Amniotic epithelial cell (primary cell): ENCODE measurements around the gene CDH22.

ENCODE experiments used
- DNase-seq: peaks from one replicate; pipeline ENCODE4 v3.0.0-alpha.2; 2010; ENCODE audit warnings: low read depth

CDH22 gene

DNA sequence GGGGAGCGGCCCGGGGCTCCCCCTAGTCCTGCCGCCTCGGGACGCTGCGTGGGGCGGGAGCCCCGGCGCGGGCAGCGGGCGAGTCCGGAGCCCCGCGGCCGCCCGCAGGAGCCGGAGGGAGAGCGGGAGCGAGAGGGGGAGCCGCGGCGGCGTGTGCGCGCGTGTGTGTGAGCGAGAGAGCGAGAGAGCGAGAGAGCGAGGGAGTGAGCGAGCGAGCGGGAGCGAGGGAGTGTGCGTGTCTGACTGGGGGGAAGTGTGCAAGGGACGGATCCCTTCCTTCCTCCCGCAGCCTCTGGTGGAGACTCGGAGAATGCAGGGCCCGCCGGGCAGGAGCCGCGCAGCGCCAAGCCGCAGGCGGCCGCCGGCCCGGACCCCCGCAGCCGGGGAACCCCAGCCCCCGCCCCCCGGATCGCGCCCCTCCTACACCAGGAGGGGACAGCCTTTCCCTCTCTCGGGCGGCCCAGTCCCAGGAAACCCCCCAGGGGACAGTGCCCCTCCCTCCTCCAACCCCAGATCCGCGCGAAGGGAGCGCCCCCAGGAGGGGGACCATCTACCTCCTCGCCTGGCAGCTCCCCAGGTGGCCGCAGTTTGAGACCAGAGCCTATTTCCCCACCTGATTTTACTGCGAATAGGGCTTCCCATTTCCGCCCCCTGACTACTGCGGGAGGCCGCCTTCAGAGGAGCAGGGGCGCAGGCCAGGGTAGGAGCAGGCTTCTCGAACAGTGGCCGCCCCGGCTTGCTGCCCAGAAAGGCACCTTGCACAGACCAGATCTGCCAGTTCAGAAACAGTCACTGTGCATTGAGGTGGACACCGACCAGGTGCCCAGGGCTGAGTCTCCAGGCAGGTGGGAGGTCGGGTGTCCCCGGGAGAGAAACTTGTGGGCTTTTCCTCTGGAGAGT, at the start of gene CDH22:
TSS of gene CDH22 (minus strand) at position 241 of the 900 bp plus-strand sequence. CDS start 57,204 bp downstream, outside the sequence.
- peak; percentile 24 for DNase-seq

GRCh38 chr20:46357030-46357514, 48.8 kb upstream of the CDH22 start:
- no peak for DNase-seq

GRCh38 chr20:46356195-46357029, 48.1 kb upstream of the CDH22 start:
- DNase-seq: no peak

DNA sequence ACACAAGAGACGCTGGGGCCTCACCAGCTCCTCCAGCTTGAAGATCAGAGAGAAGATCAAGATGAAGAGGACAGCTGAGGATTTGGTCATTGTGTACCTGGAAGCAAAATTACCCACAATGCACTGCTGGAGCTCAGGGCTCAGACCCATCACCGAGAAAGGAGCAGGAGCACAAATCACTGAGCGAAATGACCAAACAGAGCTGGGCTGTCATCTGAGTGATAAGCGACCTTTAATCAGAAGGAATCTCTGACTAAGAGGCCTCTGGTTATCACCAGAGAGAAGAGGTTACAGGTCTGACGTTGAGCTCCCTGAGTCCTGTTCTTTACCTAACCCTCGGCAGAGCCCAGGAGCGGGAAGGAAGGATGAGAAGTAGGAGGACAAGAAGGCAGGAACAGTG, 47.5 kb upstream of the CDH22 start:
- no peak for DNase-seq

DNA sequence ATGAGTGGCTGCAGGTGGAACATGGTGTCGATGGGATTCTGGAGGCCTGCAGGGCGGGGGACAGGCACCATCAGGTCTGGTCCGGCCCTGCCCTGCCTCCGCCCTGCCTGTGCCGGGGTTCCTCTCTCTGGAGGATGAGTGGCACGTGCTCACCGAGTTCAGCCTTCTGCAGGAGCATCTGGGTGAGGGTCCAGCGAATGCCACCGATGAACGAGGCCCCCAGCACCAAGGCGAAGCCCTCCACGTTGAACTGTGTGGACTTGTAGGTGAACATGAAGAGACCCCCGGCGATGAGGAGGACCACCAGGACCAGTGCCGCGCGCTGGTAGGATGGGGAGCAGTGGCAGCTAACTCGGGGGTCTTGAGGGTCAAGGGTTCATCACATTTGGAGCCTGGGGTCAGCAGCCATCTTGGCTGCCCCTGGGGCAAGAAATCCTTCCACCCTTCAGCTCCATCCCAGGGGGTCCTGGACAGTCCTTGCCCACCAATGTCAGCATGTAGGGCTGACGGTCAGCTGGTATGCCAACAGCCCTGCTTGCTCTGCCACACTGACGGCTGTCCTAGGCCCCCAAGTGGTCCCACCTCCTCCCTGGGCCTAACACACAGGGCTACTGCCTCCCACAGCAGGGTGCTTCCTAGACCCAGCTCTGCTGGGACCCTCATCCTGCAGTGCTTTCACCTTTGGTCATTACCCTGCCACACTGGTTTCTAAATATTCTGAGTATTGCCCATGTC, 46.8 kb upstream of the CDH22 start:
- DNase-seq: no peak

DNA sequence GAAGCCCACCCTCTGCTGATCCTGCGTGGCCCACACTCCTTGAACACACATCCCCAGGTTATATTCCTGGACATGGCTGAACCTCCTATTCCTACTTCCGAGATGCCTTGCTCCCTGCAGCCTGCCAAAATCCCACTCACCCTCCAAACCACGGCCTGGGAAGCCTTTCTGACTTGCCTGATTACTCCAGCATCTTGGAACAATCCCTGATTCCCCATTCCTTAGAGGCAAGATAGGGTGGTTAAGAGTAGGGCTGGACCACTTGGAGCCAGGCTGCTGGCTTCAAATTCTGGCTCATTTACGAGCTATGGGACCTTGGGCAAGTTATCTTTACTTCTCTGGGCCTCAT, 45.9 kb upstream of the CDH22 start:
- no peak for DNase-seq

- no peak for DNase-seq
These were observed 45.4 kb upstream of the CDH22 start for GRCh38 chr20:46353500-46354206.

DNA sequence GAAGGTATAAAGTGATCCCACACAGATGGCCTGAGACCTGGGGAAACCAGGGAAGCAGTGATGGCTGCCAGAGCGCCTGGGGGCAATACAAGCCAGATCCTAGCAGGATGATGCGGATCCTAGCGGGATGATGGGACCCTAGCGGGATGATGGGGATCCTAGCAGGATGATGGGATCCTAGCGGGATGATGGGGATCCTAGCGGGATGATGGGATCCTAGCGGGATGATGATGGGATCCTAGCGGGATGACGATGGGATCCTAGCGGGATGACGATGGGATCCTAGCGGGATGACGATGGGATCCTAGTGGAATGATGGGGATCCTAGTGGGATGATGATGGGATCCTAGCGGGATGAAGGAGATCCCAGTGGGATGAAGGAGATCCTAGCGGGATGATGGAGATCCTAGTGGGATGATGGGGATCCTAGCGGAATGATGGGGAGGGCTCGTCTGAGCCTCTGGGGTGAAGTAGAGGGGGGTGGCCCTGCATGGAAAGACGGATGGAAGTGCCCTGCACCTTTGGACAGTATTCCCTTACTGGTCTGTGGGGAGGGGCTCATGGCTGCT, 44.2 kb upstream of the CDH22 start:
- no peak for DNase-seq

- no peak for DNase-seq
These were observed 43.2 kb upstream of the CDH22 start for GRCh38 chr20:46351357-46352058.

GRCh38 chr20:46350986-46351267, 42.6 kb upstream of the CDH22 start:
- no peak for DNase-seq

GRCh38 chr20:46350201-46350985, 42.1 kb upstream of the CDH22 start:
- DNase-seq: peak; percentile 84

- no peak for DNase-seq
These were observed 41.4 kb upstream of the CDH22 start for GRCh38 chr20:46349742-46350056.

GRCh38 chr20:46349035-46349741, 40.9 kb upstream of the CDH22 start:
- DNase-seq: peak; percentile 28

- peak; percentile 52 for DNase-seq
These were observed 39.8 kb upstream of the CDH22 start for GRCh38 chr20:46347841-46348803.

DNA sequence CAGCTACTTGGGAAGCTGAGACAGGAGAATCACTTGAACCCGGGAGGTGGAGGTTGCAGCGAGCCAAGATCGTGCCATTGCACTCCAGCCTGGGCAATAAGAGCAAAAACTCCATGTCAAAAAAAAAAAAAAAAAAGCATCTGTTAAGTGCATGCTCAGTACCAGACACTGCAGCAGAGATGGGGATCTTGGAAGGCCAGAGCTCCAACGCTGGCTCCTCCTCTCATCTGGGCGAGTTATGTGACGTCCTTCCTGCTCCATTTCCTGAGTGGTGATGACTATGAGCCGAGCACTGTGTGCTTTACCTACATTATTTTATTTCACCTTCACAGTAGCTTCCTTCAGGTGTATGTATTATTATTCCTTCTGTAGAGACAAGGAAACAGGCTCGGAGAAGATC, 38.5 kb upstream of the CDH22 start:
- DNase-seq: no peak

- DNase-seq: no peak
These were observed 36.3 kb upstream of the CDH22 start for GRCh38 chr20:46344488-46345162.

- DNase-seq: no peak
These were observed 35.7 kb upstream of the CDH22 start for GRCh38 chr20:46343975-46344357.
